ENCODE data around the gene GPR55.

GPR55 gene

GRCh38 chr2:230951396-230951795 is 26.4 kb upstream of the GPR55 start:
- no peaks in the 10 kb centered on the region for H3K36me3 ChIP-seq (ENCODE audit: control insufficient read depth in 5 of 5, insufficient read depth in 5 of 5, low read length in 5 of 5)
- no peak overlapping the region for H3K9ac ChIP-seq (ENCODE audit: low read length in 5 of 5)
- H3K9me3 ChIP-seq (ENCODE audit: control insufficient read depth in 5 of 5, low read length in 5 of 5): peaks cover 0 to 4% (median 0%) of the 10 kb centered on the region in 5 donors
- no peak overlapping the region for H3K27ac ChIP-seq (ENCODE audit: low read depth, low read length)
- no peaks in the 10 kb centered on the region for H3K27me3 ChIP-seq (ENCODE audit: control insufficient read depth in 5 of 5, insufficient read depth in 4 of 5, low read length in 5 of 5)
- H3K4me3 ChIP-seq (ENCODE audit: low read depth in 1 of 5, low read length in 5 of 5): no peak overlapping the region
- peaks cover 0 to 39% (median 26%) of the 10 kb centered on the region in 5 donors for H3K4me1 ChIP-seq (ENCODE audit: control insufficient read depth in 5 of 5, insufficient read depth in 5 of 5, low read length in 5 of 5)

GRCh38 chr2:230950874-230951339 is 25.9 kb upstream of the GPR55 start:
- H3K27me3 ChIP-seq (ENCODE audit: control insufficient read depth in 5 of 5, insufficient read depth in 4 of 5, low read length in 5 of 5): no peaks in the 10 kb centered on the region
- H3K9me3 ChIP-seq (ENCODE audit: control insufficient read depth in 5 of 5, low read length in 5 of 5): peaks cover 0 to 4% (median 0%) of the 10 kb centered on the region in 5 donors
- no peaks in the 10 kb centered on the region for H3K36me3 ChIP-seq (ENCODE audit: control insufficient read depth in 5 of 5, insufficient read depth in 5 of 5, low read length in 5 of 5)
- peaks cover 0 to 39% (median 26%) of the 10 kb centered on the region in 5 donors for H3K4me1 ChIP-seq (ENCODE audit: control insufficient read depth in 5 of 5, insufficient read depth in 5 of 5, low read length in 5 of 5)
- H3K27ac ChIP-seq (ENCODE audit: low read depth, low read length): no peak overlapping the region
- no peak overlapping the region for H3K4me3 ChIP-seq (ENCODE audit: low read depth in 1 of 5, low read length in 5 of 5)
- H3K9ac ChIP-seq (ENCODE audit: low read length in 5 of 5): no peak overlapping the region

- Histone ChIP-seq H3K4me3 (ENCODE audit: low read depth in 1 of 5, low read length in 5 of 5) (no peak overlapping the region), H3K4me1 (ENCODE audit: control insufficient read depth in 5 of 5, insufficient read depth in 5 of 5, low read length in 5 of 5) (peaks cover 0 to 39% (median 26%) of the 10 kb centered on the region in 5 donors), H3K36me3 (ENCODE audit: control insufficient read depth in 5 of 5, insufficient read depth in 5 of 5, low read length in 5 of 5) (no peaks in the 10 kb centered on the region), H3K9ac (ENCODE audit: low read length in 5 of 5) (no peak overlapping the region), H3K9me3 (ENCODE audit: control insufficient read depth in 5 of 5, low read length in 5 of 5) (peaks cover 0 to 4% (median 0%) of the 10 kb centered on the region in 5 donors), H3K27me3 (ENCODE audit: control insufficient read depth in 5 of 5, insufficient read depth in 4 of 5, low read length in 5 of 5) (no peaks in the 10 kb centered on the region), H3K27ac (ENCODE audit: low read depth, low read length) (no peak overlapping the region)
Observed at GRCh38 chr2:230949966-230950873, 25.2 kb upstream of the GPR55 start.

- H3K27me3 ChIP-seq (ENCODE audit: control insufficient read depth in 5 of 5, insufficient read depth in 4 of 5, low read length in 5 of 5): no peaks in the 10 kb centered on the region
- no peak overlapping the region for H3K27ac ChIP-seq (ENCODE audit: low read depth, low read length)
- peaks cover 2 to 31% (median 22%) of the 10 kb centered on the region in 5 donors for H3K4me1 ChIP-seq (ENCODE audit: control insufficient read depth in 5 of 5, insufficient read depth in 5 of 5, low read length in 5 of 5)
- no peaks in the 10 kb centered on the region for H3K36me3 ChIP-seq (ENCODE audit: control insufficient read depth in 5 of 5, insufficient read depth in 5 of 5, low read length in 5 of 5)
- H3K9me3 ChIP-seq (ENCODE audit: control insufficient read depth in 5 of 5, low read length in 5 of 5): no peaks in the 10 kb centered on the region
- no peak overlapping the region for H3K9ac ChIP-seq (ENCODE audit: low read length in 5 of 5)
- no peak overlapping the region for H3K4me3 ChIP-seq (ENCODE audit: low read depth in 1 of 5, low read length in 5 of 5)
Observed at GRCh38 chr2:230947908-230948365, 22.9 kb upstream of the GPR55 start.

- peaks cover 2 to 23% (median 15%) of the 10 kb centered on the region in 5 donors for H3K4me1 ChIP-seq (ENCODE audit: control insufficient read depth in 5 of 5, insufficient read depth in 5 of 5, low read length in 5 of 5)
- H3K27ac ChIP-seq (ENCODE audit: low read depth, low read length): no peak overlapping the region
- no peaks in the 10 kb centered on the region for H3K27me3 ChIP-seq (ENCODE audit: control insufficient read depth in 5 of 5, insufficient read depth in 4 of 5, low read length in 5 of 5)
- no peaks in the 10 kb centered on the region for H3K36me3 ChIP-seq (ENCODE audit: control insufficient read depth in 5 of 5, insufficient read depth in 5 of 5, low read length in 5 of 5)
- no peak overlapping the region for H3K9ac ChIP-seq (ENCODE audit: low read length in 5 of 5)
- H3K4me3 ChIP-seq (ENCODE audit: low read depth in 1 of 5, low read length in 5 of 5): no peak overlapping the region
- H3K9me3 ChIP-seq (ENCODE audit: control insufficient read depth in 5 of 5, low read length in 5 of 5): no peaks in the 10 kb centered on the region
Observed at GRCh38 chr2:230947235-230947576, 22.2 kb upstream of the GPR55 start.

GRCh38 chr2:230946429-230947234 is 21.6 kb upstream of the GPR55 start:
- H3K27me3 ChIP-seq (ENCODE audit: control insufficient read depth in 5 of 5, insufficient read depth in 4 of 5, low read length in 5 of 5): no peaks in the 10 kb centered on the region
- peaks cover 2 to 17% (median 10%) of the 10 kb centered on the region in 5 donors for H3K4me1 ChIP-seq (ENCODE audit: control insufficient read depth in 5 of 5, insufficient read depth in 5 of 5, low read length in 5 of 5)
- H3K27ac ChIP-seq (ENCODE audit: low read depth, low read length): no peak overlapping the region
- H3K9ac ChIP-seq (ENCODE audit: low read length in 5 of 5): no peak overlapping the region
- H3K9me3 ChIP-seq (ENCODE audit: control insufficient read depth in 5 of 5, low read length in 5 of 5): no peaks in the 10 kb centered on the region
- H3K36me3 ChIP-seq (ENCODE audit: control insufficient read depth in 5 of 5, insufficient read depth in 5 of 5, low read length in 5 of 5): no peaks in the 10 kb centered on the region
- no peak overlapping the region for H3K4me3 ChIP-seq (ENCODE audit: low read depth in 1 of 5, low read length in 5 of 5)

GRCh38 chr2:230944757-230945372 is 19.8 kb upstream of the GPR55 start:
- H3K4me1 ChIP-seq (ENCODE audit: control insufficient read depth in 5 of 5, insufficient read depth in 5 of 5, low read length in 5 of 5): peaks cover 0 to 9% (median 5%) of the 10 kb centered on the region in 5 donors

GRCh38 chr2:230944123-230944653 is 19.1 kb upstream of the GPR55 start:
- peaks cover 0 to 9% (median 5%) of the 10 kb centered on the region in 5 donors for H3K4me1 ChIP-seq (ENCODE audit: control insufficient read depth in 5 of 5, insufficient read depth in 5 of 5, low read length in 5 of 5)
- peaks cover 0 to 5% (median 0%) of the 10 kb centered on the region in 5 donors for H3K27me3 ChIP-seq (ENCODE audit: control insufficient read depth in 5 of 5, insufficient read depth in 4 of 5, low read length in 5 of 5)
- H3K9ac ChIP-seq (ENCODE audit: low read length in 5 of 5): no peak overlapping the region
- H3K4me3 ChIP-seq (ENCODE audit: low read depth in 1 of 5, low read length in 5 of 5): no peak overlapping the region
- H3K27ac ChIP-seq (ENCODE audit: low read depth, low read length): no peak overlapping the region
- no peaks in the 10 kb centered on the region for H3K9me3 ChIP-seq (ENCODE audit: control insufficient read depth in 5 of 5, low read length in 5 of 5)
- H3K36me3 ChIP-seq (ENCODE audit: control insufficient read depth in 5 of 5, insufficient read depth in 5 of 5, low read length in 5 of 5): no peaks in the 10 kb centered on the region

More at GRCh38 chr2:230944757-230945372, 19.8 kb upstream of the GPR55 start:
- no peak overlapping the region for H3K9ac ChIP-seq (ENCODE audit: low read length in 5 of 5)
- H3K27ac ChIP-seq (ENCODE audit: low read depth, low read length): no peak overlapping the region
- no peaks in the 10 kb centered on the region for H3K27me3 ChIP-seq (ENCODE audit: control insufficient read depth in 5 of 5, insufficient read depth in 4 of 5, low read length in 5 of 5)
- no peaks in the 10 kb centered on the region for H3K36me3 ChIP-seq (ENCODE audit: control insufficient read depth in 5 of 5, insufficient read depth in 5 of 5, low read length in 5 of 5)
- H3K4me3 ChIP-seq (ENCODE audit: low read depth in 1 of 5, low read length in 5 of 5): no peak overlapping the region
- no peaks in the 10 kb centered on the region for H3K9me3 ChIP-seq (ENCODE audit: control insufficient read depth in 5 of 5, low read length in 5 of 5)

- Histone ChIP-seq H3K27me3 (ENCODE audit: control insufficient read depth in 5 of 5, insufficient read depth in 4 of 5, low read length in 5 of 5) (peaks cover 0 to 5% (median 0%) of the 10 kb centered on the region in 5 donors), H3K4me1 (ENCODE audit: control insufficient read depth in 5 of 5, insufficient read depth in 5 of 5, low read length in 5 of 5) (peaks cover 0 to 9% (median 5%) of the 10 kb centered on the region in 5 donors), H3K9me3 (ENCODE audit: control insufficient read depth in 5 of 5, low read length in 5 of 5) (no peaks in the 10 kb centered on the region), H3K9ac (ENCODE audit: low read length in 5 of 5) (no peak overlapping the region), H3K4me3 (ENCODE audit: low read depth in 1 of 5, low read length in 5 of 5) (no peak overlapping the region), H3K27ac (ENCODE audit: low read depth, low read length) (no peak overlapping the region), H3K36me3 (ENCODE audit: control insufficient read depth in 5 of 5, insufficient read depth in 5 of 5, low read length in 5 of 5) (no peaks in the 10 kb centered on the region)
Observed at GRCh38 chr2:230942920-230943896, 18.2 kb upstream of the GPR55 start.

Data from subcutaneous abdominal adipose tissue (tissue), 5 donors.